GM12873 (cell line): Measurements from ENCODE around the gene HDHD2.

ENCODE experiments used
- TF ChIP-seq, protein P1 (sequence below): IDR thresholded peaks from 2 replicates; pipeline ENCODE4 v1.5.1; 2012; ENCODE audit warnings: low read depth, mild to moderate bottlenecking, moderate library complexity, low read length, control low read depth; ENCODE audit not compliant: insufficient read depth; ENCODE audit errors: missing control alignments

The HDHD2 gene

DNA sequence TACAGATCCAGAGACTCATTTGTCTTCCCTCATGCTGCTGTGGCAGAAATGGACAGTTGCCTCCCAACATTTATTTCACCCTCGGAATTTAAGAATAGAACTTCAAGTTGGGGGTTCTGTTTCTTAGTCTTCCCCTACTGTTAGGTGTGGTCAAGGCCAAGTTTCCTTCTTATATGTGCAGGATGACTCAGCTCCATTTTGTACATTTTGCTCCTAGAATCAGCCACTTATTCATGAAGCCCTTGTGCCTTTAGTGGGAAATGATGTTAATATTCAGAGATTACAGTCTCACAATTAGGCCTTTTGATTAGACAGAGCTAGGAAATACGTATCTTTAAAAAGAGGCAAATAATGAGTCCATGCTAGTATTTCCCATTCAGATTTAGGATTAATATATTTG lies 68.7 kb downstream of the HDHD2 start:
- TF ChIP-seq, protein P1, sequence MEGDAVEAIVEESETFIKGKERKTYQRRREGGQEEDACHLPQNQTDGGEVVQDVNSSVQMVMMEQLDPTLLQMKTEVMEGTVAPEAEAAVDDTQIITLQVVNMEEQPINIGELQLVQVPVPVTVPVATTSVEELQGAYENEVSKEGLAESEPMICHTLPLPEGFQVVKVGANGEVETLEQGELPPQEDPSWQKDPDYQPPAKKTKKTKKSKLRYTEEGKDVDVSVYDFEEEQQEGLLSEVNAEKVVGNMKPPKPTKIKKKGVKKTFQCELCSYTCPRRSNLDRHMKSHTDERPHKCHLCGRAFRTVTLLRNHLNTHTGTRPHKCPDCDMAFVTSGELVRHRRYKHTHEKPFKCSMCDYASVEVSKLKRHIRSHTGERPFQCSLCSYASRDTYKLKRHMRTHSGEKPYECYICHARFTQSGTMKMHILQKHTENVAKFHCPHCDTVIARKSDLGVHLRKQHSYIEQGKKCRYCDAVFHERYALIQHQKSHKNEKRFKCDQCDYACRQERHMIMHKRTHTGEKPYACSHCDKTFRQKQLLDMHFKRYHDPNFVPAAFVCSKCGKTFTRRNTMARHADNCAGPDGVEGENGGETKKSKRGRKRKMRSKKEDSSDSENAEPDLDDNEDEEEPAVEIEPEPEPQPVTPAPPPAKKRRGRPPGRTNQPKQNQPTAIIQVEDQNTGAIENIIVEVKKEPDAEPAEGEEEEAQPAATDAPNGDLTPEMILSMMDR: no peak

DNA sequence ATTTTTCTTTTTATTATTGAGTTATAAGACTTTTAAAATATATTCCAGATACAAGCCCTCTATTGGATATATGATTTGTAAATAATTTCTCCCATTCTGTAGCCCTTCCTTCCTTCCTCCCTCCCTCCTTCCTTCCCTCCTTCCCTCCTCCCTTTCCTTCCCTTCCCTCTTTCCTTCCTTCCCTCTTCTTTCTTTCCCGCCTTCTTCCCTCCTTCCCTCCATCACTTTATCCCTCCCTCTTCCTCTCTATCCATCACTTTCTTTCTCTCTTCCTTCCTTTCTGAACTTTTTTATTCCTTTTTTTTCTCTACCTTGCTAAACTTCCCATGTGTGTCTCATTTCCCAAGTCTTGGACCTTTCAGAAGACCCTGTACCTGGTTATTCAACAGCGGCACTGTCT lies 69.4 kb downstream of the HDHD2 start:
- TF ChIP-seq, protein P1: no peak

DNA sequence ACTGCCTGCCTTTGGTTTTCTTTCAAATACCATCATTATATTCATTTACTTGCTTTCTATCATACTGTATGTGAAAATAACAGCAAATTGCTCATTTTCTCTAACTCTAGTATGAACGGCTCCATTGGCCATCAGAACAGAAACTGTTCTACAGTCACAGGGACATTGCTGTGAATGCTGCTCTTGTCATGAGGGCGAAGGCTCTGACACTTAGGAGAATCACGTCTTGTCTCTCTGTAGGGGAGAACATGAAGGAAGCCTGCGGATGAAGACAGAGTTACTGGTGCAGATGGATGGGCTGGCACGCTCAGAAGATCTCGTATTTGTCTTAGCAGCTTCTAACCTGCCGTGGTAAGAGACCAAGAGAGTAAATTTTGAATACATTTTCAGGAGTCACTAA lies 73.2 kb downstream of the HDHD2 start:
- TF ChIP-seq, protein P1: no peak

DNA sequence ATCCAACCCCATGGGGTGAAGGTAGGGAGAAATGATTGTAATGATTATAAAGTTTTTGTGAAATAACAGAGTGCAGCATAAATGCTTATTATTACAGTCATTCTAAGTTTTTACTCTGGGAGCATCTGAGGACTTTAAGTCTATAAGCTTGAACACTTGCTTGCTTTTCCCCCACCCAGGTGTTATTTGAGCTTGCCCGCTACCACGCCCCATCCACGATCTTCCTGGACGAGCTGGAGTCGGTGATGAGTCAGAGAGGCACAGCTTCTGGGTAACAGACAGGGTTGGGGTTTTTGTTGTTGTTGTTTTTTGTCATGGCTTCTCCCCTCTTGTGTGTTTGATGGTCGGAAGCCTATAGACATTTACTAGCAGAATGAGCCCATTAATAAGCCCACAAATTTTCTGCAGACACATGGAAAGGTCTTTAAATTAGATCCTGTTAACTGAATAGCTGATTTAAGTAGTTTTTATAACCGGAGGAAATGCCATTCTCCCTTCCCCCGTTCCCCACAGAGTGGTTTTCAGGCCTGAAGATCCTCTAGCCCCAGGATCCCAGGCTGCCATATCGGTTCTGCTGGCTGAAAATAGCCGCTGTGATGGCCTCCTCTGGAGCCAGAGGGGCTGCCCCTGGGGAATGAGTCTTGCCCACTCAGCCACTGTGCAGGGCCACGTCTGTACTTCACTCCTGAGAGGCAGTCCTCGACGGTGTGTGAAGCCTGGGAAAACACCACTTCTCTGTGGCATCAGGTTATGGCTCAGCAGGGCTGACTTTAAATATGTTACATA lies 75.0 kb downstream of the HDHD2 start:
- TF ChIP-seq, protein P1: no peak

DNA sequence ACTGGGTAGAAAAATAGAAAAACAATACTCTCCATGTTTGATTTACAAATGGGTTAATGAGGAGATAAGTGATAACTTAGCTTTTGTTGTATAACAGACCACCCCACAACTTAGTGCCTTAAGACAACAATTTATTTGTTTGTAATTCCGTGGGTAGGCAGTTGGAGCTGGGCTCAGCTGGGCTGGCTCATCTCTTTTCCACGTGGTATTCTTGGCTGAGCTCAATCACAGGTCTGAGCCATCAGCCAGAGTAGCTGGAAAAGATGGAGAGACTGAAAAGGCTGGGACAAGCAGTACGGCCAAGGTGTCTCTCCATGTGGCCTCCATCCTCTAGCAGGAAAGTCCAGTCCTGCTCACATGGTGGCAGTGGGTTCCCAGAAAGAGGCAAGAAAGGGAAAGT lies 82.7 kb downstream of the HDHD2 start:
- TF ChIP-seq, protein P1: no peak

DNA sequence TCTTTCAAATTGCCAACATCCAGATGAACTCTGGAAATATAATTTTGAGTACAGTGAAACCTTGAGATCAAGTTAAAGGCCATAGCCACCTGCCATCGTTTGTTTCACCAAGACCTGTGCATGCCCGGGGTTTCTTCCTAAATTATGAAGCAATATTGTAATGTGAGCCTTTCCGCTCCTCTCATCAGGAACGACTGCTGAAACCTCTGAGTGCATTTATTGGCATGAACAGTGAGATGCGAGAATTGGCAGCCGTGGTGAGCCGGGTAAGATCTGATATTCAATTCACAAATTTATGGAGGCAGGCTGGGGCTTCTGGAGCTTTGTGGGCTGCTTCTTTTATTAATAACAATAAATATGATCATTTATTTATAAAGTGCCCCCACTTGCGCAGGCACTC lies 87.2 kb downstream of the HDHD2 start:
- TF ChIP-seq, protein P1: no peak

DNA sequence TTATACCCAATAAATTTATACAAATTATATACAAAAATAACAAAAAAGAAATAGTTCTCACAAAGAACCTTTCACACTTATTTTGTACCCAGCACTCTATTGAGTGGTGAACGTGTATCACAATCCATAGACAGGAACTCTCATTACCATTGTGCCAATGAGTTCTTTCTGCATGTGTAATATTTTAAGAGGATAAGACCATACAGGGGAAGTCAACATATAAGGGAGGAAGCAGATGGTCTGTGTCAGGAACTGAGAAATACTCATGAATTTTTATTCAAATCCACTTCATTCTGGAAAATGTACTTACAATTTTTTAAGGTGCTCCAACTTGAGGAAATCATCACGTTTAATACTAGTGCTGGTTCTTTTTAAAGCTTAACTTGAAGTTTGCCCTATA lies 87.8 kb downstream of the HDHD2 start:
- TF ChIP-seq, protein P1: no peak
